GM21360 (cell line): ENCODE data around the gene ADAM12.

Source experiments
- ATAC-seq: cut with Tn5 transposase; IDR thresholded peaks from one replicate; pipeline ENCODE4 v1.9.1; 2021; ENCODE audit warnings: mild to moderate bottlenecking, moderate library complexity; ENCODE audit not compliant: unreplicated experiment

The ADAM12 gene

DNA sequence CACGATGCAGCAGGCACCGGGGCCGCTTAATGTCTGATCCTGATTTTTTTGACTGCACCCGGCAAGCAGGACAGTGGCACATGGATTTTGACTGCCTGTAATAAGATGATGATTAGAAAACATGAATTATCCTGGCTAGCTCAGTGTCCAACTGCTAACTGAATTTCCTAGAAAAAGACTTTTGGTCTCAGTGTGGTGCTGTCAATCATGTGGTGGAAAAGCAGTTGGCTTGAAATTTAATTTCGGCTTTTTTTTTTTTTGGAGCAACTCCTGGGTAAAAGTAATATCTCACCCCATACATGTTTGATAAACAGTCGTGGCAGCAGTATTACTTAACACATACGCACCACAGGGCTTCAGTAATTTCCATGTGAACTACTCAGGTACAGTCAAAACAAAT is 264.2 kb downstream of the ADAM12 start:
- ATAC-seq, result no peak

DNA sequence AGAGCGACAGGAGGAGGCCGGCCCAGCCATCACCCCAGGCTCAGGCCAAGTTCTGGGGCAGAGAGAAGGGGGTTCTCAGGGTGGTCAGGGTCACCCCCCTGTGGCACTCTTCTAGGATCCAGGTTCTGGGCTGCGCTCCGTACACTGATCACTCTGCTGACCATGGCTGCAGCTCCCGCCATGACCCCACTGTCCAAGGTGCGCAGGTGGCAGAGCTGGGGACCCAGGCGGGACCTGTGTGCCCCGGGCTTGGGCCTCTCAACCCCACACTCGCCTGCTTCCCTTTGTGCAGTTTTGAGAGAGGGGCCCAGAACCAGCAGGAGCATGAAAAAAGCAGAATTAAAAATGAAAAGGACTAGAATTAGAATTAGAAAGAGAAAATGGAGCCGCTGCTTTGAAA is 264.8 kb downstream of the ADAM12 start:
- no peak for ATAC-seq

DNA sequence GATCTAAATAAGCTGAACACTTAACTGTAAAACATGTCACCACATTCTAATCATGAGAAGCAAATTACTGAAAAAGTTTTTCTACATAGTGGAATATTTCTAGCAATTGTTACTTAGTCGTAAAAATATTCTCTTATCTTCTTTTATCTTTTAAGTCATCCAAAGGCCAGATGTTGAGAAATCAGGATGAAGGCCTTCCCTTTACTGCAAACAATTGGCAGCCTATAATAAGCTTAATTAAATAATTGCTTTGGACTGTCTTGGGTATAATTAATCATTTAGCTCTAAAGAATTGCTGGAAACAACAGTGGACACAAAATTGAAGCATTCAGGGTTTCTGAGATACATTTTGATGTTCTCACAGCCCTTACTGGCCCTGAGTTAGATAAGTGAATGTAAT is 265.4 kb downstream of the ADAM12 start:
- no peak for ATAC-seq

DNA sequence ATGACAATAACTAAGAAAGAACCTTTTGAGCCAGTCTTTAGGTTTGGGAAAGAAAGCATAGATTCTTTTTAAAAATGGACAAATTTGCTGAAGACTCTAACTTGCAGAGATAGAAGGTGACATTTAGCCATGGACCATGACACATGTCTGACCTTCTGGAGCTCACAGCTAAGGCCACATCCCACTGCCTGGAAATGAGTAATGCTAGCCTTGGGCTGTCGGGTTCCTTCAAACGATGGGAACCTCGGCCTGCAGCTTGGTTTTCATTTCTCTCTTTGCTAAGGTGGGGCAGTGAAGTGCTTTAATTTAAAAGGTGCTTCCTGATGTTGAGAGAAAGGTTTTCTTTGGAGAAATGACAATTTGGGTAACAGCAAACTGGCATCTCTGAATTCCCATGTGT is 268.7 kb downstream of the ADAM12 start:
- ATAC-seq, result no peak

DNA sequence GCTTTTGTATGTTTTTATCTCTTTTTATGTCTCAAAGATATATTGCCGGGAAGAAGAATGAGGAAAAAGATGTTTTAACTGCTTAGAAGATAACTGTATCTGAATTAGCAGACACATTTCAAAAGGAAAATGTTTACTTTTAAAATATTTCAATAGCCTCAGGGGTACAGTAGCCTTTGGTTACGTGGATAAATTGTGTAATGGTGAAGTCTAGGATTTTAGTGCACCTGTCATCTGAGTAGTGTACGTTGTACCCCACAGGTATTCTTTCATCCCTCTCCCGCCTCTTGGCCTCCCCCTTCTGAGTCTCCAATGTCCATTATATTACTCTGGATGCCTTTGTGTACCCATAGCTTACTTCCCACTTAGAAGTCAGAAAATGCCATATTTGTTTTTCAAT is 269.8 kb downstream of the ADAM12 start:
- no peak for ATAC-seq

DNA sequence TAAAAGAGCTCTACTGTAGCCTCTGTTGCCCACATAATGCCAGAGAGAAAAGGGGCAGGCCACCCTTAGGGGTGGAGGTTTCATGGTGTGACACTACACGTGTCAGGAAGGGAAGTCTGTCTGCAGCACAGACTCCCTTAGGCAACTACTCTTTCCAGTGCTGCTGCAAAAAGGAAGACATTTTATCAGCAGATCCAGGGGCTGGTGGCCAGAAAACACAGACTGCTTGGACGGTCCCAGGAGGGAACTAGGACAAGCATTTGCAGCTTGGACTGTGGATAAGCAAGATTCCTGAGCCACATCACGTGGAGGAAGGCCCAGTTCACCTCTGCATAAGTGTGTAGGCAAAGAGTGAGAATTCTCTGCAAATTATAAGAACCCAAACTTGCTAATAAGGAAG is 271.1 kb downstream of the ADAM12 start:
- no peak for ATAC-seq

DNA sequence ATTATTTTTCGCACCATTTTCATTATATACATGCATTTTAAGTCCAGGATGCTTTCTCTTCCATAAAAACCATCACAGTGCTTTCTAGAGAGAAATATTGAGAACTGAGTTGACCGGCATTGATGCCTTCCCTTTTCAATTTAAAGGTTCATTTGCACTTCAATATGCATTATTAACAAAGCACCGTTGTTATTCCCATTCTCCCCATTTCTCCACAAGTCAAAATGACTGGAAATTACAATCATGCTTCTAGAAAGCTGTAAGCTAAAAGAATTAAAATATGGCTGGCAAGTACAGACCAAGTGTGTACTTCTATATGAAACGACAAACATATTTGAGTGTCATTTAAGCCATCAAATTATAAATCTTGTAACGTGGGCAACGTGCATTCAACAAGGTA is 272.4 kb downstream of the ADAM12 start:
- ATAC-seq, result no peak

DNA sequence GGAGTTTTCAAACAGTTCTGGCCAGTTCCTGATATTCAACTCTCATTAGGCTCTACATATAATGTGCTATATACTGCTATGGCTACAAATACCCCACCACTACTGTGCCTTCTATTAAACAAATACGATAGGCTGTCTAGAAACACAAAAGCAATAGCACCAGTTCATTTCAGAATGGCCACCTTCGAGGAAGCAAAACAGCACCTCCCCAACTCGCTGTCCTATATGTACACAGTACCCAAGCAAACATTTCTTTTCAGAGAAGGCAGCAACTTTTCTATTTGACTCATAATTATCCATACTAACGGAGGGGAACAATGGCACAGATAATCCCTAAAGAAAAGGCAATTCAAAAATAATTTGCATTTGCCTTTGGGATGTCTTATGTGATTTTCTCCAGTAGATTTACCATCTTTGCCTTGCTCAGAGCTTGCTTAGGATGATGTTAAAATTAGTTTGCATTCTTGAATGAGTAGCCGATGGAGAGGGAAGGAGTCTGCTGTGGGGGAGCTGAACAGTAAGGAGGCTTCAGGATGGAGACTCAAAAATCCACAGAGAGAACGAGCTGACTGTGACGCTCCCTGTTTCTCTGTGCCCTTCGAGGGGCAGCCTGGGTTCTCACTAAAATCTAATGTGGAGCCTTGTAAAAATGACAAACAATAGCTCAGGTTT is 273.3 kb downstream of the ADAM12 start:
- no peak for ATAC-seq

DNA sequence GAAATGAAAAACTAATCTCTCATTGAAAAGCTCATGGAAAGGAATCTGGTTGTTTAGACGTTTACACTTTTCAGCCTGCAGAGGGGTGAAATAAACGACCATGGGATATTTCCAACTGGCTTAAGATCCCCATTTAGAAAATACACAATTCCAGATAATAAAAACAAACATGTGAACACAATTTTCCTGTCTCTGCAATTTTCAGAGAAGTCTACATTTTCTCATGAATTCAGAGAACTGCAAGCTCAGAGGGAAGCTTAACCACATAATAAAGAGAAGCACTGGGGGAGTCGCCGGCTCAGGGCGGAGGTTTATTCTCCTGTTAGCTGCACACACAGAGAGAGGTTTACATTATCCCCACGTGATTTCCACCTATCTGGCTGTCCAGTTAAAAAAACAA is 276.8 kb downstream of the ADAM12 start:
- no peak for ATAC-seq

DNA sequence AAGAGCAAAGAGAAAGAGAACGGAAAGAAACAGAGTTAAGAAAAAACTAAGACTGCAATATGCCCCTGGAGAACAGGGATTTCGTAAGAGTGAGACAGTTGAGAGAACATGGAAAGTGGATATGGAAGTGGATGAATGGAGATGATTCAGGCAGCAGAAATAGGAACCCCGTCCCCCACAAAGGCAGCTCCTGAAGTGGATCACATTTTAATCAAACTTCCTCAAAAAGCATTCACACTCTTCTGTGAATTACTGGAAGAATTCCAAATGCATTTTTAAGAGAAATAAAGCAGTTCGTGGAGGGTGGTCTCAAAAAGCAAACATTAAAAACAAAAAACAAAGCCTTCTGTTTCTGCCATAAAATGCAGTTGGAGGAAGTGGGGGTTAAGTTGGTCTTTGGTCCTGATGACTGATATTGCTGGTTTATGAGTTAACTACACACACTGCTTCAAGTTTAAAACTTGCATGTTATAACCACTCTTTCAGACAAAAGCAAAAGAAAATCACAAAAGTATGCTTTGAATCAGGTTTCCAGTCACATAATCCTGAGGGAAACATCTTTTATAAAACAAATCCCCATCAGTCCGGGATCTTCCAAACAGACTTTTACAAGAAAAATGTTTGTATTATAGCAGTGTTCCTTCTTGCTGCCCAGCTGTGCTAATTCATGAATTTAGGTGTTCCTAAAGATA is 277.6 kb downstream of the ADAM12 start:
- no peak for ATAC-seq

DNA sequence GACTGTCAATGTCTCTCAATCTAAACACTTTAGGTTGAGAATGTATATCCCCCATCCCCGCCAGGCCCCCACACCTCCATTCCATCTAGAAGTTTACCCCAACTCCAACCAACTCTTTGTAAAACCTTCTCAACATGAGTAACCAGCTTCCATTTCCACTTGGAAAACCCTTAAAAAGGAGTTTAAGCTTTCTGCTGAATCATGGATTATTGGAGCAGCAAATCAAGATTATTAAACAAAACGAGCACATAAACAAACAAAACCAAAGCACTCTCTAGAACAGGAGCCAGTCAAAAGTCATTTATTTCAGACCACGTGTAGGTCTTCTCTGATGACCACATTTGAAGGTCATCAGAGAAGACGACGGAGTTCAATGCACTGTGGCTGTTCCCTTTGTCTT is 278.4 kb downstream of the ADAM12 start:
- no peak for ATAC-seq

DNA sequence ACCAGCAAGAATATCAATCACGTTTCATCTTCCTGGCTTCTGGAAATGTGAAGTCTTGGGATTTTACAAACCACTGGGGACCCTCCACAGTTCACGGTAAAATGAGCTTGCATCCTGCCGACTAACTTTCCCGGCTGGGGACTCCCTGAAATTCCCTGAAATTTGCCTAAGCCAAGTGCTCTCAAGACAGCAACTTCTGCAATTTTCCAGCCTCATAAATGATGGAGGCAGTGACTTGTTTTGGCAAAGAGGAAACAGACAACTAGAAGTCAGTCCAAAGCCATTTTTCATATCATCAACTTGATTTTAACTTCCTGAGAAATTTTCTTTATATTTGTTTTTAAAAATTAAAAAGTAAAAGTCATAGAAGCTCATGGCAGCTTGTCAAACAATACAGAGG is 279.6 kb downstream of the ADAM12 start:
- no peak for ATAC-seq

DNA sequence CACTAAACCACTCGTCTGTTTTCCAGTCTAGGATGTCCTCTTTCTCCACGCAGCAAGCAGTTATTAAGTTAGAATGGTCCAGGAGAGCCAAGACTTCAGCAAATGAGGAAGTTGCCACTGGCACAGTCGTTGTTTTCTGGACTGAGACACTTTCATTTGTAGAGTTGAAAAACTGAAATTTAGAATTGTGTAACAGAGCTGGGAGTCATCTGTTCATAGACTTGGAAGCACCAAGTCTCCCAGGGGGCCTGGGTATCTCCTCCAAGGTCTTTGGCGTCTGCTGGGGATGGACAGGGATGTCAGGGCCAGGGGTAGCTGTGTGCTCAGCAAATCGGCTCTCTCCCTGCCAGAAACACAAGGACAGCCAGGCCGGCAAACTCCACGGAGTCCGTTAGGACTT is 283.5 kb downstream of the ADAM12 start:
- ATAC-seq, result no peak

DNA sequence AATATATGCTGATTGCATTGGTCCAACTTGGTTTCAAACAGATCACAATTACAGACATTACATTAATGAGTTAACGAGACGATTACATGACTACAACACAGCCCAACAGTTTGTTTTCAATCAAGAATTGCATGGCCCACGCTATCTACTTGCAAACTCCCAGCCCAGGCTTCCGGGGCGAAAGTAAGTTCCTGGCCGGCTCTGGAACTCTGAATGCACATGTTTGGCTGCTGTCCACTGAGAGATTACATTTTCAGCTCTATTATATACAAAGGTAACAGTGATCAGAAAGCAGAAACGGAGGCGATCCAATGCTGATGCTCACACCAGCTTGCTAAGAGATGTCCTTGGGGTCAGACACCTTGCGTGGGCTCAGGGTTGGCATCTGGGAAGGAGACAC is 285.6 kb downstream of the ADAM12 start:
- ATAC-seq, result no peak

DNA sequence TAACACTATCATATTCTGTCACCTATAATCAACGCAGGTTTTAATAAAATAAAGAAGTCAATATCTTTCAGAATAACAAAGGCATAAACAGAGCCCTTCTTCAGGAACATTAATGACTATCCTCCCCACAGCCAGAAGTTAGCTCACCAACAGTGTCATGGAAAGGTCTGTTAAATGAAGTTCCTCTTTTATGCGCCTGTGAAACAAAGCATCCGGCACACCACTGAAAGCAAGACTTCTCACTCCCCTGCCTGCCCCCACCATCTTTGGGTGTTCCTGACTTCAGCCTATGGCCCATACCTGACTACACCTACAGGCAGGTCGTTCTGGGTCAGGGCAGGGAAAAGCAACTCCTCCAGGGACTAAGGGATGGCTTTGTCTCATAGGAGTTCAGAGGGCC is 286.5 kb downstream of the ADAM12 start:
- peak; percentile 89 for ATAC-seq

DNA sequence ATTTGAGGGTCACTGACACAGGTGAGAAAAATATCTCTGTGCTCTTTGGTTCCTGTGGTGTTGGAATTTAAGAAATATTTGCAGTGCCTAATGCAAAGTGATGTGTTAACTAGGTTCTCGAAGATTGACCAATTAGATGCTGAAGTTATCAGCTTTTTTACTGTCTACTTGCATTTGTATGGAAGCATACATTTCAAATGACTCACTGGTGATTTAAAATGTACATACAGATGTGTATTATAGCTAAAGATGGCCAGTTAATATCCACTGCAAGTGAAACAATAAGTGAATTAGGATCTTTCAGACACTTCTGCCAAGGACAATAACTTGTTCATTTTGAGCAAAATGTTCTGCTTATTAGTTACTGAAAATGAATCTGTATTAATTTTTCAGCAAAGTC is 287.0 kb downstream of the ADAM12 start:
- ATAC-seq, result no peak

DNA sequence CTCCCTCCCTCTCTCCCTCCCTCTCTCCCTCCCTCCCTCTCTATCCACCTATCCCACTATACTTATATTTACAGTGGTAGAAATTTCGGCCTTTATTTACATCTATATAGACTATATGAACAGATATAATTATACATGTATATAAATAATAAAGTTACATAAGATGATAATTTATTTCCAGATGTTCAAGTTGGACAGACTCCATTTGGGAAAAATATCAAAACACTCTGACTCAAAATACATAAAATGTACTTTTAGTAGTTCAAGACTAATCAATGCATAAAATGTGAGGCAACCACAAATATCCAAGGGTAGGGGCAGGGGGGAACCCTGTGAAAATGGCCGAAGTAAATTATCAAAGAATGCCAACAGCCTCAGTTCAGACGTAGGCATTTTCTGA is 288.9 kb downstream of the ADAM12 start:
- no peak for ATAC-seq

DNA sequence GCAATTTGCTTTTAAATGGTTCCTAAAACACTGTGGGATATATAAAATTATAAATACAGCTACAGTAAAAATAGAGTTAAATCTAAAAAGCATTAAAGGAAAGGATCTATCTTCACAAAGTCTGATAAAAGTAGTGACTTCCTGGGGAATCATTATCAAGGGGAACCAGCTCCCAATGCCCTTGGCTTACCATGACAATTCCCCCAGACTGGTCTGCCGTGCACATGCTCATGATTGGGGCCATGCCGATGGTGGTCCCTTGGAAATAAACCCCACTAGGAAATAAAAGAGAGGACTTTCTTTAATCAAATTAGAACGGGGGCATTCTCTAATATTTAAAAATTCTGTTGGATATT is 290.1 kb downstream of the ADAM12 start:
- ATAC-seq, result no peak

DNA sequence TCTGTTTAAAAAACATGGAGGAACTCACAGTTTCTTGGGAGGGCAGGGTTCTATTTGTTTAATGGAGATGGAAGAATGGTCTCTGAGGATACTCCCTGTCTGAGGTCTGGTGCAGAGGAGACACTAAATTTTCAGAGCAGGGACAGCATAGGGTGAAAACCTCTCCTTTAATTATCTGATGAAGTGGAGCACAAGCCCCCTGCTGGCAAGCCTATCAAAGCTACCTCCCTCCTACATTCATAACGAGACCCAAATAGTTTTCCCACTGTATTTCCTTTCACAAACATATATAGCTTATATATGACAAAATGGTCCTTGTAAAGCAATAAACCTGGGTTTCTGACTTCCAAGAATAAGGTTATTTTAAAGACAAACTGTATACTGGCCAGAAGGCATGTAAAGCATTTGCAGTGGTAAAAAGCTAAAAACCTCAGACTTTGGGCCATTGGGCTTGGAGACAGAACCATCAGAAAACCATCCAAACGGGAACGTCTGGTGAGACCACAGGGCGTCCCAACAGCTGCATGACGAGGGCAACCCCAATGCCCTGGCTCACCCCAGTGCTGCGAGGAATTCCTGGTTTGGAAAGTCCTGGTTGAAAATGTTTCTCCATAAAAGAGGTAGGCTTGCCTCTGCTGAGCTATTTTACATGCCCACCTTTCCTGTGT is 290.6 kb downstream of the ADAM12 start:
- ATAC-seq, result no peak

DNA sequence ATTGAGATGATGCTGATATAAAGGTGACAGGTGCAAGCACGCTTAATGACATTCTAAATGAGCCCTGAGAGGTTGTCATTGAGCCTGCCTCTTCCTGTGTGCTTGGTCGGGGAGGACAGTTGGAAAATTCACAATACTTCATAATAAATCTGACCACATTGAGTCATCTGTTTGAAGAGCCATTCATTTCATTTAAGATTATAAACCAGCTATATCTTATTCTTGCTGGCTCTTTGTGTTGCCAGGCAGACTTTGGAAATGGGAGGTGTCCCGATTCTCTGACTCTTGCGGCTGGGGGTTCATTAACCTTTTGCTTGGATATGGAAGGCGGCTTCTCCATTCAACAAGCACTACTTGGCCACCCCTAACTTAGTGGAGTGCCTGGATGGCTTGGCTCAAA is 293.7 kb downstream of the ADAM12 start:
- ATAC-seq, result no peak

DNA sequence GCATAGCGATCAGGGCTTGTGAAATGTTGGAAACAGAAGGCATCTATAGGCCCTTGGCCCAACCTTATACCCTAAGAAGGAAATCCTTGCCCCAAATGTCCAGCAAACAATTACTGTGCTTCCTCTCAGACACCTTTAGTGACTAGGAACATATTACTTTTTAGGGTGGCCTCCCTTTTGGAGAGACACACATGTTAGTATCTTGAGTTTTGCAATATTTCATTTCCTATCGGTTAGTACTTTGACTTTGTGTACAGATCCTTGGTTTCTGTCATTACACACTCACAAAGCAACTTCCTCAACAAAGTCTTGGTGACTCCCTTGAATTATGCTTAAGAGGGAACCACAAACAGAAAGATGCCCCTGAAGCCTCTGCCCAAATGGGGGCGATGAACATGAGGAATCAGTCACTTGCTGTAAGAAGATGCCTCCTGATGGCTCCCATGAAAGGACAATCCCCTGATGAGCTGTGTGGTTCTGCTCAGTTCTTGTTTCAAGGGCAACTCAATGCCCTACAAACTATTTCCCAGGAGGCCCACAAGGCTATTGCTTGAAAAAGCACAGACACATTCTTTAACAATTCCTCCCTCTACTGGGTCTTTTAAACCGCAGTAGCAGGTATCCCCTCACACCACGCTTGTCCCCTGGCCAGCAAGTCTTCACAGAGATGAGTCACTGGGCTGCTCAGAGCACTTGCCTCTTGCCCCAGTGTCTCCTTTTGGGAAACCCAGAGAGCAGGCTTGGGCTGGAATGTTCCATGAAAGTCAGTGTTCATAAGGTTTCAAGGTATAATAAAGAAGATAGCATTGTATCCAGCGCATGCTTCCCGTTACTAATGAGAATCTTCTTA is 295.7 kb downstream of the ADAM12 start:
- ATAC-seq, result no peak
